Activated T-helper 9 cell treated with anti-CD3 and anti-CD28 coated beads, Interleukin-2, amount 50 U/mL, for 16 hours (primary cell): ENCODE results near the gene COG5.

ENCODE experiments used
- DNase-seq: peaks from one replicate; pipeline ENCODE4 v3.0.0-alpha.2; 2020; ENCODE audit warnings: low read depth

The COG5 gene

GRCh38 chr7:107505997-107506673 lies 57.6 kb downstream of the COG5 start:
- DNase-seq, result no peak

DNA sequence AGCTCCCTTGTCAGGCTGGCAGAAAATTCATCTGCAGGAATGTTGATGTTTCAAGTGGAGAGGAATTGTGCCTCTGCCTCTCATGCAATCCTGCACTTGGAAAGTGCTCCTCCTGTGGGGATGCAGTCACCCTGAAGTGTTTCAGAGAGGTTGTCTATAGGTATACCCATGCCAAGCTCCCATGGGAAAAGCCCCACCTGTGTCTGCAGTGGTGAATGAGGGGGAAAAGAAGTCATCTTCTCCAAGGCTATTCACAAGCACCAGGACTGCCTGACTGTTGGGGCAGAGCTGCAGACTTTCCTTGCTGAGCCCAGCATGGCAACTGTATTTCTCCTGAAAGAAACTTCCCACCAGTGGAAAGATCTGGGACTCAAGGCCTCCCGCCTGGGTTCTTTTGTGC lies 58.4 kb downstream of the COG5 start:
- no peak for DNase-seq

DNA sequence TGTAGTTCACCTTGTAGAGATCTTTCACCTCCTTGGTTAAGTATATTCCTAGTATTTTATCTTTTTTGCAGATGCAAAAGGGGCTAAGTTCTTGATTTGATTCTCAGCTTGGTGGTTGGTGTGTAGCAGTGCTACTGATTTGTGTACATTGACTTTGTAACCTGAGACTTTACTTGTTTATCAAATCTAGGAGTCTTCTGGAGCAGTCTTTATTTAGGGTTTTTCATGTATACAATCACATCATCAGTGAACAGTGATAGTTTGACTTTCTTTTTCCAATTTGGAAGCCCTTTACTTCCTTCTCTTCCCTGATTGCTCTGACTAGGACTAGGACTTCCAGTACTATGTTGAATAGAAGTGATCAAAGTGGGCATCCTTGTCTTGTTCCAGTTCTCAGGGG lies 60.0 kb downstream of the COG5 start:
- no peak for DNase-seq

DNA sequence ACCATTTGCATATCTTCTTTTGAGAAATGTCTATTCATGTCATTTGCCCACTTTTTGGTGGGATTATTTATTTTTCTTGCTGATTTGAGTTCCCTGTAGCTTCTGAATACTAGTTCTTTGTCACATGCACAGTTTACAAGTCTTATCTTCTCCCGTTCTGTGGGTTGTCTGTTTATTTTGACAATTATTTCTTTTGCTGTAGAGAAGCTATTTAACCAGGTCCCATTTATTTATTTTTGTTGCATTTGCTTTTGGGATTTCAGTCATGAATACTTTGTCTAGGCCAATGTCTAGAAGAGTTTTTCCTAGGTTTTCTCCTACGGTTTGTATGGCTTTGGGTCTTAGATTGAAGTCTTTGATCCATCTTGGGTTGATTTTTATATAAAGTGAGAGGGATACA lies 60.9 kb downstream of the COG5 start:
- DNase-seq, result no peak

DNA sequence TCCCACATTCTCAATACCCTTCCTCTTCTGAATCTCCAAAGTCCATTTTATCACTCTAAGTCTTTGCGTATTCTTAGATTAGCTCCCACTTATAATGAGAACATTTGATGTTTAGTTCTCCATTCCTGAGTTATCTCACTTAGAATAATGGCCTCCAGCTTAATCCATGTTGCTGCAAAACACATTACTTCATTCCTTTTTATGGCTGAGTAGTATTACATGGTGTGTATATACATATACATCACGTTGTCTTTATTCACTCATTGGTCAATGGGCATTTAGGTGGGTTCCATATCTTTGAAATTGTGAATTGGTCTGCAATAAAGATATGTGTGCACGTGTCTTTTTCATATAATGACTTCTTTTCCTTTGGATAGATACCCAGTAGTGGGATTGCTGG lies 61.6 kb downstream of the COG5 start:
- DNase-seq, result no peak

GRCh38 chr7:107501593-107501992 lies 62.1 kb downstream of the COG5 start:
- no peak for DNase-seq

DNA sequence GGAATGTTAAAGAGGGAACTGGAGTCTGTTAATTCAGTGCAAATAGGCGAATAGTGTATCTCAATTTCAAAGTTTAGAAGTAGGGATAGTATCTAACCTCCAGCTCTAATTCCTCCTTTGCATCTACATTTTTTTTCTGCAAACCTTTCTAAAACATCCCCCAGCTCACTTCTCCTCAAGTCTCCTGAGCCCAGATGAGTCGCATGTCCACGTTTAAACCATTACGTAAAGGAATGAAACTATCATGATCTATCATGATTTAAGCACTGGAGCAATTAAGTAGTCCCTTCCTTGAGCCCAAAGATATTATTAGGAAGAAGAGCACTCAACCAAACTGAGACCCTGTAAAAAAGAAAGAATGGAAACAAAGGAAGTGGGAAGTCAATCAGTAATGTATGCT lies 64.0 kb downstream of the COG5 start:
- DNase-seq, result no peak

DNA sequence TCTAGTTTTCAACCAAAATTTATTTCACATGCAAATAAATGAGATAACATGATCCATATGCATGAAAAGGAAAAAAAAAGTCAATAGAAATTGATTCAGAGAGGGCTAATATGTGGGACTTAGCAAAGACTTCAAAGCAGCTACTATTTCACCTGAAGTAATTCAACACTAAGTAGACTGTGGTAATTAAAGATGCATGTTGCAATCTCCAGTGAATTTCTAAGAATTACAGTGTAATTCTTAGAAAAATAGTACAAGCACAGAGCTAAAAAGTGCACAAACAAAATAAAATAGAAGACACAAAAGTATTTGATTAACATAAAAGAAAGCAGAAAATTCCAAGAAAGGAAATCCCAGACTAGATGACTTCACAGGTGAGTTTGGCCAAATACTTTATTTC lies 68.2 kb downstream of the COG5 start:
- DNase-seq, result no peak

- DNase-seq, result no peak
Measured at GRCh38 chr7:107494884-107495283, 68.8 kb downstream of the COG5 start.

- no peak for DNase-seq
Measured at GRCh38 chr7:107494315-107494751, 69.4 kb downstream of the COG5 start.

DNA sequence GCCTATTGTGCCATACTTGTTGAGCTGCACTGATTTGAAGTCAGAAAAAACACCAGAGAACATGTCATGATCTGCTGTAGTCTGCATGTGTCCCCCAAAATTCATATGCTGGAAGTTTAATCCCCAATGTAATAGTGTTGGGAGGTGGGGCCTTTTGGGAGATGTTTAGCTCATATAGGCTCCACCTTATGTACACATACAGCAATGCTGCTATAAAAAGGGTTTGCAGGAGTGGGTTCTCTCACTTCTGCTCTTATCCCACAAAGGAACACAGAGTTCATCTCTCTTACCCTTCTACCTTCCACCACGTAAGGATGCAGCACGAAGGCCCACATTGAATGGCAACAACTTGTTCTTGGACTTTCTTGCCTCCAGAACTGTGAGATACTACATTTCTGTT lies 70.8 kb downstream of the COG5 start:
- no peak for DNase-seq

DNA sequence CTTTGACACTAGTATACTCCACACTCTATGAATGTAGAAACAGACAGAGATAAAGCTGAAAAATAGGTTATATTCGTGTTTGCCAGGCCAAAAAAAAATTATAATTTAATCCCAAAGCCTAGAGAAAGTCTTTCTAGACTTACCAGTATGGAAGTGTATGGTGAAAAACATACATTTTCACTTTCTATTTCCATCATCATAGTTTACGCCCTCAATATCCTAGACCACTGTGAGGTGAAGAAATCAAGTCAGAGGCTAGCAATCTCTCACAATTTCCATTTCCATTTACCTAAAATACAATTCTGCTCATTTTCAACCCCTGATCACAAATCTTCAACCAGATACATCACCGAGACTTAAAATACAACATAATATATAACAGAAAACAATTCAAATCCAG lies 77.7 kb downstream of the COG5 start:
- no peak for DNase-seq

- DNase-seq, result no peak
Measured at GRCh38 chr7:107482571-107482970, 81.1 kb downstream of the COG5 start.

DNA sequence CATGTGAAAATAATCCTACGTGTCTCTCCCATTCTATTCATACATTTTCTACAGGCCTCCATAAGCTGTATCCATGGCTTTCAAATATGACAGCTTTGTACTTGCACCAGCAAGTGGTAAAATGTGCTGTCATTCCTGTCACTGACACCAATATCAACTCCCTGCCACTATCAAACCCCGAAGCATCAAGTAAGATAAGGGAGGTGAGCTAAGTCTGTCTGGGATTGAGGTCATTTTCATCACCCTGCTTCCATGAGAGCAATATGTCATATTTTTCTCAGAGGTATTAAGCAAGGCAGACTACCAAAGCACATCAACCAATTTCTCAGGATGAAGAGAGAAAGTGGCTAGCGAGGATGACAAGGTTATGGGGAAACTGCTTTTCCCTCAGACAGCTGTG lies 82.8 kb downstream of the COG5 start:
- no peak for DNase-seq

GRCh38 chr7:107479303-107479702 lies 84.4 kb downstream of the COG5 start:
- DNase-seq, result no peak

DNA sequence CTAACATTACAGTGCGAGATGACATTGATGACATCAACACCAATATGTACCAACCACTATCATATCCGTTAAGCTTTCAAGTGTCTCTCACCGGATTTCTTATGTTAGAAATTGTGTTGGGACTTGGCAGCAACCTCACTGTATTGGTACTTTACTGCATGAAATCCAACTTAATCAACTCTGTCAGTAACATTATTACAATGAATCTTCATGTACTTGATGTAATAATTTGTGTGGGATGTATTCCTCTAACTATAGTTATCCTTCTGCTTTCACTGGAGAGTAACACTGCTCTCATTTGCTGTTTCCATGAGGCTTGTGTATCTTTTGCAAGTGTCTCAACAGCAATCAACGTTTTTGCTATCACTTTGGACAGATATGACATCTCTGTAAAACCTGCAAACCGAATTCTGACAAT lies 89.6 kb downstream of the COG5 start:
- DNase-seq, result no peak

GRCh38 chr7:107472116-107472515 lies 91.6 kb downstream of the COG5 start:
- no peak for DNase-seq

GRCh38 chr7:107471292-107472070 lies 92.2 kb downstream of the COG5 start:
- DNase-seq, result no peak

GRCh38 chr7:107469929-107470328 lies 93.8 kb downstream of the COG5 start, which contains the start of gene GPR22:
TSS of gene GPR22 (plus strand) at chr7:107470057. CDS start at chr7:107474061, 4,004 bp downstream.
- DNase-seq, result no peak

DNA sequence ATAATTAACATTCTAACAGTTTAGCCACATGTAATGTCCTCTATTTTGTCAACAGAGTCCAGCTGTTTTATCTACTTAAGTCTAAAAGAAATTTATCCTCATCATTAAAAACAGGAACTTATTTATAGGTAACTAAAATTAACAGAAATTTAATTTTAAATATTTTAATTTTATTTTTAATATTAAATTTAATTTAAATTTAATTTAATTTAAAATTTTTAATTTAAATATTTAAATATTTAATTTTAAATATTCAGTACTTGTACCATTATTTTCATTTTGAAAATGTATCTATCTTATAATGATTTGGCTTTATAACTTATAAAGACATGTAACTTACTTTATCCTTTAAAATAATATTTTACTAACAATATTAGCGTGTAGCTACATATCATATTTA lies 94.9 kb downstream of the COG5 start:
- no peak for DNase-seq

DNA sequence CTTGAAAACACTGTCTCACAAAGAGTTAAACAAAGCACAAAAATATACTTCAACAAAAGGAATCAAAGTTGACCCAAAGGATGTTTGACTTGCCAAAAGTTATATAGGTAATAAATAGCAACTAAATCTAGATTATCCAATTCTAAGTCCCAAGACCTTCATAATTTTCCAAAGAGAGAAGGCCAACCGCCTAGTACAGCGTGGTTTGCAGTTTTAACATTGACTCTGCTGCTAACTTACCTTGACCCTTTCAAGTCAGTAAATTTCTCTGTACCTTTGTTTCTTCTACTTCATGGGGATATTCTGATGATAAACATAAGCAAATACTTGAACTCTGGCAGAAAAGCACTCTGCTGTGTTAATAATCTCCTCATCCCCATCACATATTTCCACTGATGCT lies 95.7 kb downstream of the COG5 start:
- no peak for DNase-seq

DNA sequence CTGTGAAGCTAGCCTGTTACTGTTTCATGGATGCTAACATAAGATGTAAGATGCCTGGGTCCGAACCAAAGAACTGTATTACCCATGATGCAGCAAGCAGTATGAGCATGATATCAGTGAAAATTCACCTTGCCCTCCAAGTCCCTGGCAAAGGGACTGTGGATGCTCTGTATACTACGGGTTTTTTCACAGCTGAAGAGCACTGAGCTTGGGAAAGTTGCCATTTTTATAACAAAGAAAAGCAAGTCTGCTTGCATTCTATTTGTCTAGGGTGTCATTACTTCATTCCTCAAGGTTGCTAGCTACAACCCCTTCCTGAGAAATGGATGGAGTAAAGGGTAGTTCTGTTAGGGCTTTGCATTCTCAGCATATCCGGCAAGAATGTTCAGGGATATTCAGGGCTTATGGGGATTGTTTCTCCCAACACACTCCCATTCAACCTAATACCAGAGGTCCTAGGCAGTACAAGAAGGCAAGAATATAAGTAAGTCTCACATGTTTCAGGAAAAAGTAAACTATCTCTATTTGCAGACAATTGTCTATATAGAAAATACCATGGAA lies 99.0 kb downstream of the COG5 start:
- DNase-seq, result no peak
